ENCODE measurements around the gene LEFTY1.

Gene LEFTY1

DNA sequence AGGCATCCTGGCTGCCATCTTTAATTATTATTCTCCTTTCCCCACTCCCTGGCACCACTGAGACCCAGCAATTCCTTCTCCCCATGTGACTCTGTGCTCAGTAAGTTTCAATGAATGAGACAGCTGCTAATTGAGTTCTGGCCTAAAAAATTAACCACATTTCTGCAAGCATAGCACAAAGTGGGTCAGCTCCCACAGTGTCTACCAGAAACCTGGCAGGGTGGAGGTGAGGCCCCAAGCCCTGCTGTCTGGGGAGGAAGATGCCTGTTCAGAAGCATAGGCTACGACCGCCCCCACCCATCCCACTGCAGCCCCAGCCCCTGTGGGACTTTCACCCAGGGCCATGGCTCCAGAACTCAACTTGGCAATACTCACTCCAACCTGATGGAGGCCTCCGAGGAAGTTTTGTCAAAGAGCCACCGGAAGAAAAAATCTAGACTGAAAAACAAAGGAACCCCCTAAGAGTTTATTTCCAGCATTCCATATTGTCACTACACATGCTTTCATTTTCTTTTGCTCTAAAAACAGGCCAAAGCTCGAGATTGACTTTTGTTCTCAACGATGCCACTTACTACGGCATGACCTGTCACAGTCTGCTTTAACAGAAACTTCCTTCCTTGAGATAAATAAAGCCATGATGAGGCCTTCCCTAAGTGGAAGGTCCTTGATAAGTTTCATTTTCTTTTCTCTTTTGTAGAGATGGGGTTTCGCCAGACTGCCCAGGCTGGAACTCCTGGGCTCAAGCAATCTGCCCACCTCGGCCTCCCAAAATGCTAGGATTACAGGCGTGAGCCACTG is 33.2 kb downstream of the LEFTY1 start:
- Mint-ChIP-seq H3K27ac (peak overlapping the region; percentile 60), H3K27me3 (no peaks in the 10 kb centered on the region), H3K4me3 (no peak overlapping the region), H3K36me3 (peaks cover 20% of the 10 kb centered on the region), H3K4me1 (peaks cover 39% of the 10 kb centered on the region), H3K9me3 (no peaks in the 10 kb centered on the region)

DNA sequence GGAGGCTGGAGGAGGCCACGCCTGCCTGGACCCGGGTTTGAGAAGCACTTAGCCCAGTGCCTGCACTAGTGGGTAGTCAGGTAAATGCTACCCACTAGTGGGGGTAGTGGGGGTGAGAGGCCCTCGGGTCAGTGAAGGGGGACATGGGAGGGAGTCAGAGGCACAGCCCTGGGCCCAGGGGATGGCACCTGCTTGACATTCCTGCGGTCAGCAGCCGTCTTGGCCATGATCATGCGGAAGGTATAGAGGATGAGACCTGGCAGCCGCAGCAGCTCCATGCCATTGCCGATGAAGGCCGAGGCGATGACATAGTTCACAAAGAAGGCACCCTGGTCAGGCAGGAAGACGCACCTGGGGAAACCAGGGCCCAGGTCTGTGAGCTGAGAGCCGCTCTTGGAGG is 35.5 kb downstream of the LEFTY1 start:
- Mint-ChIP-seq H3K4me3 (no peak overlapping the region), H3K36me3 (peaks cover 18% of the 10 kb centered on the region), H3K27ac (peak overlapping the region; percentile 77), H3K4me1 (peaks cover 60% of the 10 kb centered on the region), H3K27me3 (no peaks in the 10 kb centered on the region), H3K9me3 (no peaks in the 10 kb centered on the region)

DNA sequence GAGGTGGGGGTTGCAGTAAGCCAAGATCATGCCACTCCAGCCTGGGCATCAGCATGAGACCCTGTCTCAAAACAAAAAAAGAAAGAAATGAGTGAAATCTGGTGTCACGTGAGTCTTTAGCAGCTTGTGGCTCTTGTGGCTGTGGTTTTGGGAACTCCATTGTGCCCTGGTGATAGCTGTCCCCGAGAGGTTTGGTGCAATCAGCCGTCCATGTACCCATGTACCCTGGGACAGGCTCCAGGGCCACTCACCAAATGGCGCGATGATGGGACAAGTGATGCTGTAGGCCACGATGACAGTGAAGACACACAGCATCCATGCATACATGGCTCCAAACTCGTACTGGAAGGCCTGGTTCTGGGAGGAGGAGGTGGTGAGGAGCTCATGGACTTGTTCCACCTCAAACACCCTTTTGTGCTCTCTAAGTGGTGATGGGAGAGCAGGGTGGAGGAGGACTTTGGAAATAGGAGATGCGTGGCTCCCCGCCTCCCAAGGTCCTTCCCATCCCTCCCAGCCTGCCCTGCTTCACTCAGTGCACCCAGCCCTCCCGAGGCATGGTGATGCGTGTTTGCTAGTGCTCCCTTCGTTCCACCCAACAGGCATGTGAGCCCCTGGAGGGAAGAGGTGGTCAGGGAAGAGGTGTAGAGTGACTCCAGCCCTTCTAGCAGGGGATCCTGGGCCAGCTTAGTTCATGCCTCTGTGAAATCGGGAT is 36.4 kb downstream of the LEFTY1 start:
- no peaks in the 10 kb centered on the region for H3K9me3 Mint-ChIP-seq
- H3K4me1 Mint-ChIP-seq: peaks cover 65% of the 10 kb centered on the region
- no peak overlapping the region for H3K4me3 Mint-ChIP-seq
- peak overlapping the region; percentile 19 for H3K27ac Mint-ChIP-seq
- no peaks in the 10 kb centered on the region for H3K27me3 Mint-ChIP-seq
- H3K36me3 Mint-ChIP-seq: peaks cover 17% of the 10 kb centered on the region

- H3K4me1 Mint-ChIP-seq: peaks cover 71% of the 10 kb centered on the region
- H3K9me3 Mint-ChIP-seq: no peaks in the 10 kb centered on the region
- H3K27me3 Mint-ChIP-seq: no peaks in the 10 kb centered on the region
- peaks cover 17% of the 10 kb centered on the region for H3K36me3 Mint-ChIP-seq
- H3K27ac Mint-ChIP-seq: peak overlapping the region; percentile 94
- H3K4me3 Mint-ChIP-seq: no peak overlapping the region
Observed at GRCh38 chr1:225851805-225852204, 37.1 kb downstream of the LEFTY1 start.

- Mint-ChIP-seq H3K27ac (peak overlapping the region; percentile 23), H3K4me1 (peaks cover 67% of the 10 kb centered on the region)
Observed at GRCh38 chr1:225850370-225850769, 38.6 kb downstream of the LEFTY1 start.

GRCh38 chr1:225849925-225850324 is 39.0 kb downstream of the LEFTY1 start:
- Mint-ChIP-seq H3K36me3 (peaks cover 17% of the 10 kb centered on the region), H3K9me3 (no peaks in the 10 kb centered on the region), H3K27ac (peak overlapping the region; percentile 89), H3K4me3 (no peak overlapping the region), H3K4me1 (peaks cover 67% of the 10 kb centered on the region), H3K27me3 (no peaks in the 10 kb centered on the region)

More at GRCh38 chr1:225850370-225850769, 38.6 kb downstream of the LEFTY1 start:
- no peaks in the 10 kb centered on the region for H3K9me3 Mint-ChIP-seq
- H3K4me3 Mint-ChIP-seq: no peak overlapping the region
- peaks cover 17% of the 10 kb centered on the region for H3K36me3 Mint-ChIP-seq
- H3K27me3 Mint-ChIP-seq: no peaks in the 10 kb centered on the region

DNA sequence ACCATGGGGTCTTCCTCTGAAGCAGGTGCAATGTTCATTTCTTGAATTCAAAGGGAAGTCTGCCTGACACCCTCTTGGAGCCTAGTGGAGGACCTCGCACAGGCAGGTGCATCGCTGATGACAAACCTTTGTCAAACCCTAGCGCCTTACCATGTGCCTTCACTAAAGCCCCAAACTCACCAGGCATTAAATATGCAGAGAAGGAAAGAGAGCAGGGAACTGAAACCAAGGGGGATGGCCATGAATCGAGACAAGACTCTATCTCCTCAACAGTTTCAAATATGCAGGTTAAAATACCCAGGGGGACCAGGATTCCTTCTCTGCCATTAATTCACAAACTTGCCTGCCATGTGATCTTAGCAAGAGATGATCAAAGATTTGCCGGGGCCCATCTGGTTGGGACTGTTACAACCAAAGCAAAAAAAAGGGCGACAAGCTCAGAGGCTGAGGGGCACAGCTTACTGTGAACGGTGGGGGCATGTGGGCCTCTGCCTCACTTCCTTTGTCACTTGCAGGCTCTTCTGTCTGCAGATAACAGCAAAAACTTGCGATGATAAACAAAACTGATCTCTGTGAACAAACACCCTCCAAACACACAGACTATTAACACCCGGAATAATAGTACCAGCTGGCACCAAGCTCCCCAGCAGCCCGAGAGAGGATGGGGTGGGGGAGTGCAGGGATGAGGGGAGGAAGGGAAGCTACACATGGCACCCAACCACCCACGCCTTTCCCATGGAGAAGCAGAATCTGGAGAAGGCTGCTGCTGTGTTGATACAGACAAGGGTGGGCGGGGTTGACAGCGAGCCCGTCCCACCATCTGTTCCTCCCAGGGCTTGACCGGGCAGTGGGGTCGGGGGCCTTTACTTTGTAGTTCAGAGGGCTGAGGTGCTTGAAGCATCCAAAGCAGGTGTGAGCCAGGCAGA is 40.7 kb downstream of the LEFTY1 start:
- H3K4me1 Mint-ChIP-seq: peaks cover 53% of the 10 kb centered on the region

DNA sequence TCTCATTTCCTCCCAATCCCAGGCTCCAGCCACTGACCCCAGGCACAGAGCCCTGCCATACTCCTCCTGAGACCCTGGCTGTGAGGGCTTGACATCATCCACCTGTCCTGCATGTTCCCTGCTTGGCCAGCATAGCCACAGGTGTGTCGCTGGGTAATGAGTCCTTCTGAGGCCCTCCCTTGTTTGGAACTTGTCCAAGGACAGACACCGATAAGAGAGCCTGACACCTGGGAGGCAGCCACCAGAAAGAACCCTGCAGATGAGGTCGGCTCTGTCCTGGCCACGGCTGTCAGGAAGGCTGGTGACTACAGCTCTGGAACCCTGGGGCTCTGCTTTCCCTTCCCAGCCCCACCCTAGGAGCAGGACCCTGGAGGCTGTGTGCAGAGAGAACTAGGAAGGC is 41.3 kb downstream of the LEFTY1 start:
- no peaks in the 10 kb centered on the region for H3K27me3 Mint-ChIP-seq
- H3K4me3 Mint-ChIP-seq: no peak overlapping the region
- H3K27ac Mint-ChIP-seq: peak overlapping the region; percentile 76
- H3K36me3 Mint-ChIP-seq: peaks cover 5% of the 10 kb centered on the region
- H3K4me1 Mint-ChIP-seq: peaks cover 51% of the 10 kb centered on the region
- no peaks in the 10 kb centered on the region for H3K9me3 Mint-ChIP-seq

More for the DNA sequence above, 40.7 kb downstream of the LEFTY1 start:
- H3K4me3 Mint-ChIP-seq: peak overlapping the region; percentile 70
- peaks cover 8% of the 10 kb centered on the region for H3K36me3 Mint-ChIP-seq
- no peaks in the 10 kb centered on the region for H3K27me3 Mint-ChIP-seq
- peak overlapping the region; percentile 76 for H3K27ac Mint-ChIP-seq
- H3K9me3 Mint-ChIP-seq: no peaks in the 10 kb centered on the region

- H3K27me3 Mint-ChIP-seq: no peaks in the 10 kb centered on the region
- no peaks in the 10 kb centered on the region for H3K9me3 Mint-ChIP-seq
- peaks cover 50% of the 10 kb centered on the region for H3K4me1 Mint-ChIP-seq
- no peaks in the 10 kb centered on the region for H3K36me3 Mint-ChIP-seq
- no peak overlapping the region for H3K4me3 Mint-ChIP-seq
- H3K27ac Mint-ChIP-seq: no peak overlapping the region
Observed at GRCh38 chr1:225846331-225847310, 42.3 kb downstream of the LEFTY1 start.

DNA sequence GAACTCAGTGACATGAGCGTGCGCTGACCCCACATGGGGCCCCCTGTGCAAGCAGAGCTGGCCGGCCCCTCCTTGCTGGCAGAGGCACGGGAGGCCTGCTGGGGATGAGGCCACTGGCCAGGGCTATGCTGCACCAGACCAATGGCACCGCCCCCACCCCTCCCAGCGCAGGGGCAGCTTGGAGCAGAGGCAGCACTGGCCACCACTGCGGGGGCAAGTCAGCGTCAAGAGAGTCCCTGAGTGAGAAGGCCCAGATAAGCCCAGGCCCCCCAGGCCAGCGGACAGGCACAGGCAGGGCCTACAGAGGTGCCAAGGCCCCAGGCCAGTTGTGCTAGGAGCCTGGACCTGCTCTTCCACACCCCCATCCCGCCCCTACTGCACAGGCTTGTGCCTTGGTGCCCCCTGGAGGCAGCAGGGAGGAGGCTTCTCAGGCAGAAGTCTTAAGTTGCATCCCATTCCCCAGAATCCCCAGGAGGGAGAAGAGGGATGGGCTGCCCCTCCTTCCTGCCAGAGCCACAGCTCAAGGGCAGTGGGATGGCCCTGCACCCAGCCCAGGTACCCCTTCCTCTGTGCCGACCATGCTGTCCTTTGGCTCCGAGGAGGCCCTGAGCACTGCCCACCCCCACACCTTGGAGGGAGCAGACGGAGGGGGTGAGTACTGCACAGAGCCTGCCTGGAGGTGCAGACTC is 43.2 kb downstream of the LEFTY1 start:
- Mint-ChIP-seq H3K4me3 (no peak overlapping the region), H3K36me3 (no peaks in the 10 kb centered on the region), H3K27me3 (no peaks in the 10 kb centered on the region), H3K27ac (peak overlapping the region; percentile 17), H3K4me1 (peaks cover 48% of the 10 kb centered on the region), H3K9me3 (no peaks in the 10 kb centered on the region)

DNA sequence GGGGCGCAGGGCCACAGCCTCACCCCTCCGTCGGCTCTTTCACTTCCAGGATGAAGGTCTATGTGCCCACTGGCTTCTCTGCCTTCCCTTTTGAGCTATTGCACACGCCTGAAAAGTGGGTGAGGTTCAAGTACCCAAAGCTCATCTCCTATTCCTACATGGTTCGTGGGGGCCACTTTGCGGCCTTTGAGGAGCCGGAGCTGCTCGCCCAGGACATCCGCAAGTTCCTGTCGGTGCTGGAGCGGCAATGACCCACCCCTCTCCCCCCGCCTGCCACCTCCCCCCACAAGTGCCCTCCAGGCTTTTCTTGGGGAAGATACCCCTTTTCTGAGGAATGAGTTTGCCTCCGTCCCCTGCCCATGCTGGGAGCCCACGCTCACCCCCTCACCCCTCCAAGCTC is 43.8 kb downstream of the LEFTY1 start:
- H3K9me3 Mint-ChIP-seq: no peaks in the 10 kb centered on the region
- H3K27ac Mint-ChIP-seq: peak overlapping the region; percentile 12
- peaks cover 48% of the 10 kb centered on the region for H3K4me1 Mint-ChIP-seq
- H3K36me3 Mint-ChIP-seq: no peaks in the 10 kb centered on the region
- H3K4me3 Mint-ChIP-seq: no peak overlapping the region
- H3K27me3 Mint-ChIP-seq: no peaks in the 10 kb centered on the region

DNA sequence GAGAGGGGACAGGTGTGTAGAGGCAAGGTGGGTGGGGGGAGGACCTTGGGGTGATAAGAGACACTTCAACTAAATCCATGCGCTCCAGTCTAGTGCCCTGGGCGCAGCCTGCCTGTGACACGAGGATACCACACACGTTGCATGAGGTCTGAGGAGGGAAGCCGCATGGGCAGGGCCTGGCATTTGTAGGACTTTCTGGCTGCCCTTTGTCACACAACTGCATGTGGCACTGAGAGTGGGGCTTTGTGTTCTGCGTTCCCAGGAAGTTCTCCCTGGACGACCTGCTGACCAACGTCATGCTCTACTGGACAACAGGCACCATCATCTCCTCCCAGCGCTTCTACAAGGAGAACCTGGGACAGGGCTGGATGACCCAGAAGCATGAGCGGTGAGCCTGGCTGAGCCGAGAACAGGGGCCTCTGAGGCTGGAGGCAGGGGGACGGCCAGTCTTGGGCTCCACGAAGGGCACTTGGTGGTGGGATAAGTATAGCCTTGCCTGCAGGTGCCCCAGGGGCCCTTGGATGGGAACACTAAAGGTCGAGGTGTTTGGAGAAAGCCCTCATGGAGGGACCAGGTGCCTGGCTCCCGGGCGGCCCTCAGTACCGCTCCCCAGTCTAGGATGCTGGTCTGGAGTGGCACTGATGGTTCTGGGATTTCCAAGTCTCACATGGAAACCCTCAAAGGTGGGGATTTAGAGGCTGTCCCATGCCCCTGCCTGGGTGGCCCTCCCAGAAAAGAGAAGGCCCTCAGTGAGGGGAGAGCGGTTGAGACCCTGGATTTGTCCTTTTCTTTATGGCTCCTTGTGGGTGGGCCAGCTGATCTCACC is 44.5 kb downstream of the LEFTY1 start:
- Mint-ChIP-seq H3K36me3 (no peaks in the 10 kb centered on the region), H3K27ac (peak overlapping the region; percentile 31), H3K4me3 (no peak overlapping the region), H3K27me3 (no peaks in the 10 kb centered on the region), H3K9me3 (no peaks in the 10 kb centered on the region), H3K4me1 (peaks cover 48% of the 10 kb centered on the region)

GRCh38 chr1:225843426-225843795 is 45.5 kb downstream of the LEFTY1 start:
- Mint-ChIP-seq H3K36me3 (no peaks in the 10 kb centered on the region), H3K4me1 (peaks cover 40% of the 10 kb centered on the region), H3K9me3 (no peaks in the 10 kb centered on the region), H3K27ac (no peak overlapping the region), H3K27me3 (no peaks in the 10 kb centered on the region), H3K4me3 (no peak overlapping the region)
